GM10266 (cell line): ENCODE measurements around the gene SLC6A7.

Experiments used
- DNase-seq: peaks from one replicate; pipeline ENCODE4 v3.0.0; 2012; ENCODE audit errors: extremely low spot score
- TF ChIP-seq, protein P1 (sequence below): IDR thresholded peaks from 2 replicates; pipeline ENCODE4 v1.5.1; 2012; ENCODE audit warnings: mild to moderate bottlenecking, low read depth; ENCODE audit not compliant: control insufficient read depth, insufficient read depth; ENCODE audit errors: missing control alignments

The SLC6A7 gene

GRCh38 chr5:150180241-150181026 is 9.4 kb upstream of the SLC6A7 start:
- no peak for DNase-seq
- TF ChIP-seq, protein P1, sequence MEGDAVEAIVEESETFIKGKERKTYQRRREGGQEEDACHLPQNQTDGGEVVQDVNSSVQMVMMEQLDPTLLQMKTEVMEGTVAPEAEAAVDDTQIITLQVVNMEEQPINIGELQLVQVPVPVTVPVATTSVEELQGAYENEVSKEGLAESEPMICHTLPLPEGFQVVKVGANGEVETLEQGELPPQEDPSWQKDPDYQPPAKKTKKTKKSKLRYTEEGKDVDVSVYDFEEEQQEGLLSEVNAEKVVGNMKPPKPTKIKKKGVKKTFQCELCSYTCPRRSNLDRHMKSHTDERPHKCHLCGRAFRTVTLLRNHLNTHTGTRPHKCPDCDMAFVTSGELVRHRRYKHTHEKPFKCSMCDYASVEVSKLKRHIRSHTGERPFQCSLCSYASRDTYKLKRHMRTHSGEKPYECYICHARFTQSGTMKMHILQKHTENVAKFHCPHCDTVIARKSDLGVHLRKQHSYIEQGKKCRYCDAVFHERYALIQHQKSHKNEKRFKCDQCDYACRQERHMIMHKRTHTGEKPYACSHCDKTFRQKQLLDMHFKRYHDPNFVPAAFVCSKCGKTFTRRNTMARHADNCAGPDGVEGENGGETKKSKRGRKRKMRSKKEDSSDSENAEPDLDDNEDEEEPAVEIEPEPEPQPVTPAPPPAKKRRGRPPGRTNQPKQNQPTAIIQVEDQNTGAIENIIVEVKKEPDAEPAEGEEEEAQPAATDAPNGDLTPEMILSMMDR = no peak

- DNase-seq = no peak
- TF ChIP-seq, protein P1 = no peak
Measured at GRCh38 chr5:150181027-150181426, 8.8 kb upstream of the SLC6A7 start.

GRCh38 chr5:150181766-150182545 is 7.9 kb upstream of the SLC6A7 start:
- TF ChIP-seq, protein P1 = no peak
- no peak for DNase-seq

- DNase-seq = no peak
- TF ChIP-seq, protein P1 = no peak
Measured at GRCh38 chr5:150182774-150183173, 7.1 kb upstream of the SLC6A7 start.

DNA sequence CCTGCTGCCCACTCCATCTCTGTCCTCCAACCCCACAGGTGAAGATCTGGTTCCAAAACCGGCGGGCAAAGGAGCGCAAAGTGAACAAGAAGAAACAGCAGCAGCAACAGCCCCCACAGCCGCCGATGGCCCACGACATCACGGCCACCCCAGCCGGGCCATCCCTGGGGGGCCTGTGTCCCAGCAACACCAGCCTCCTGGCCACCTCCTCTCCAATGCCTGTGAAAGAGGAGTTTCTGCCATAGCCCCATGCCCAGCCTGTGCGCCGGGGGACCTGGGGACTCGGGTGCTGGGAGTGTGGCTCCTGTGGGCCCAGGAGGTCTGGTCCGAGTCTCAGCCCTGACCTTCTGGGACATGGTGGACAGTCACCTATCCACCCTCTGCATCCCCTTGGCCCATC is 6.4 kb upstream of the SLC6A7 start:
- TF ChIP-seq, protein P1 = no peak
- no peak for DNase-seq

GRCh38 chr5:150184006-150184405 is 5.9 kb upstream of the SLC6A7 start:
- DNase-seq = no peak
- TF ChIP-seq, protein P1 = no peak

- TF ChIP-seq, protein P1 = no peak
- no peak for DNase-seq
Measured at GRCh38 chr5:150184990-150185912, 4.6 kb upstream of the SLC6A7 start.
